HepG2 (cell line): ENCODE results near the gene ABCB8. TPM values are rescaled to one million over a fixed set of nuclear protein-coding genes. Genes with fewer than 3 reads are reported as not detected.

Experiments used
- E2F1 ChIP-seq: sonication (generic); formaldehyde crosslinking; IDR thresholded peaks from 2 replicates; pipeline ENCODE4 v1.5.0; 2020; ENCODE audit warnings: missing genetic modification reagents
- FOXP1 ChIP-seq, 2 experiments: fragments of 450-650 bp in 1 of 2; IDR thresholded peaks; 2 replicates each; pipeline ENCODE4 v1.6.1; 2017 to 2018; ENCODE audit warnings: antibody characterized with exemption in 1 of 2
- HNRNPLL ChIP-seq: fragments of 200-400 bp; formaldehyde crosslinking; IDR thresholded peaks from 2 replicates; pipeline ENCODE4 v1.6.1; 2017; ENCODE audit warnings: mild to moderate bottlenecking, low read depth, low read length; ENCODE audit not compliant: poor library complexity, severe bottlenecking
- HOXA9 ChIP-seq: sonication (generic); formaldehyde crosslinking; IDR thresholded peaks from 2 replicates; pipeline ENCODE4 v1.8.1; 2022; ENCODE audit warnings: missing genetic modification reagents, mild to moderate bottlenecking, moderate library complexity, borderline replicate concordance
- MED13 ChIP-seq: sonication (generic); formaldehyde crosslinking; IDR thresholded peaks from 2 replicates; pipeline ENCODE4 v1.5.0; 2020; ENCODE audit warnings: missing genetic modification reagents
- MEIS1 ChIP-seq: sonication (generic); formaldehyde crosslinking; IDR thresholded peaks from 2 replicates; pipeline ENCODE4 v1.9.0; 2021; ENCODE audit warnings: mild to moderate bottlenecking, missing genetic modification reagents, moderate library complexity, borderline replicate concordance
- NBN ChIP-seq: fragments of 450-650 bp; conservative IDR thresholded peaks from 2 replicates; pipeline ENCODE4 v1.6.1; 2017
- RFXAP ChIP-seq: sonication (generic); formaldehyde crosslinking; IDR thresholded peaks from 2 replicates; pipeline ENCODE4 v1.4.0; 2020; ENCODE audit warnings: missing genetic modification reagents, borderline replicate concordance
- SP5 ChIP-seq: IDR thresholded peaks from 2 replicates; pipeline ENCODE4 v1.6.1; 2016; ENCODE audit warnings: low read depth, borderline replicate concordance
- TFAP4 ChIP-seq: sonication (generic); IDR thresholded peaks from 2 replicates; pipeline ENCODE4 v1.6.1; 2016; ENCODE audit warnings: low read depth, borderline replicate concordance
- TIGD3 ChIP-seq: sonication (generic); formaldehyde crosslinking; IDR thresholded peaks from 2 replicates; pipeline ENCODE4 v1.5.1; 2020; ENCODE audit warnings: mild to moderate bottlenecking, missing genetic modification reagents, borderline replicate concordance
- ZBTB34 ChIP-seq: sonication (generic); formaldehyde crosslinking; IDR thresholded peaks from 2 replicates; pipeline ENCODE4 v1.8.0; 2022; ENCODE audit warnings: mild to moderate bottlenecking, missing genetic modification reagents
- ZBTB4 ChIP-seq: sonication (generic); formaldehyde crosslinking; IDR thresholded peaks from 2 replicates; pipeline ENCODE4 v1.4.0; 2020; ENCODE audit warnings: missing genetic modification reagents, mild to moderate bottlenecking, borderline replicate concordance
- ZNF343 ChIP-seq: sonication (generic); formaldehyde crosslinking; IDR thresholded peaks from 2 replicates; pipeline ENCODE4 v1.4.0; 2020; ENCODE audit warnings: mild to moderate bottlenecking, missing genetic modification reagents
- ZNF597 ChIP-seq: sonication (generic); formaldehyde crosslinking; IDR thresholded peaks from 2 replicates; pipeline ENCODE4 v1.5.0; 2020; ENCODE audit warnings: missing genetic modification reagents
- polyA plus RNA-seq, 8 experiments: library from polyadenylated mRNA; depleted of rRNA in 3 of 8; stranded (reverse) in 7 of 8; unstranded in 1 of 8; fragments of >200 nt; fragmentation: Illumina TruSeq in 4 of 8; extraction: Trizol in 4 of 8; gene quantifications; 2 replicates each; pipeline versions ENCODE4 v1.2.1 to v1.2.3, GENCODE V29; 2011 to 2016; ENCODE audit warnings: low read depth in 4 of 8, missing spikeins in 1 of 8, mixed read lengths in 1 of 8; ENCODE audit not compliant: insufficient read depth in 1 of 8
- total RNA-seq, 5 experiments: library from RNA; depleted of rRNA; stranded (reverse); fragments of >200 nt; fragmentation: Illumina TruSeq; extraction: Trizol; gene quantifications; 2 replicates each; pipeline ENCODE4 v1.2.3, GENCODE V29; 2016; ENCODE audit warnings: low read depth in 1 of 5

ABCB8 gene
- total and polyA plus RNA-seq, 2 of the 13 experiments (the other 11 are each of a cell fraction or from before 2014, with no cell fraction given): 6.6 to 16.7 TPM

- TF ChIP-seq SP5 (CRISPR knock-in tag): 0 out of 2 replicates have a peak, but pooled peaks have one; percentile 51
- TF ChIP-seq HOXA9: peak; percentile 73; the same call in 1 of the 2 replicates
- TF ChIP-seq HNRNPLL: peak; percentile 29
- no peak for TF ChIP-seq ZNF597 (CRISPR knock-in tag)
- no peak for TF ChIP-seq NBN
- no peak for TF ChIP-seq ZNF343 (CRISPR knock-in tag)
- peak; percentile 84; the same call in 1 of the 2 replicates for TF ChIP-seq ZBTB4 (CRISPR knock-in tag)
- peak; percentile 66; the same call in 1 of the 2 replicates for TF ChIP-seq TFAP4
- TF ChIP-seq TIGD3 (CRISPR knock-in tag): no peak
- TF ChIP-seq MEIS1 (CRISPR knock-in tag): peak; percentile 92; the same call in 1 of the 2 replicates
- TF ChIP-seq RFXAP (CRISPR knock-in tag): peak; percentile 76; the same call in 1 of the 2 replicates
- no peak for TF ChIP-seq ZBTB34
- no peak for TF ChIP-seq FOXP1 (IDR thresholded peaks at IDR 0.05)
- peak; percentile 21; the same call in 1 of the 2 replicates for TF ChIP-seq FOXP1 (CRISPR knock-in tag; IDR thresholded peaks at IDR 0.05)
- TF ChIP-seq E2F1: 0 out of 2 replicates have a peak, but pooled peaks have one; percentile 40
- no peak for TF ChIP-seq MED13 (CRISPR knock-in tag)
Measured at GRCh38 chr7:151028131-151028947, at the start of gene ABCB8 (continued).
